Measurements from ENCODE around the gene SLC12A8.

SLC12A8 gene

GRCh38 chr3:125212509-125213363 is at the start of gene SLC12A8:
Gene SLC12A8, minus strand, starts transcription at chr3:125212748. Its CDS starts 1,399 bp downstream, at chr3:125211349.
- peak; percentile 63 for DNase-seq (ENCODE audit: low spot score)
- no peak for TF ChIP-seq CTCF (IDR thresholded peaks at IDR 0.05; ENCODE audit: extremely low read depth, missing control alignments)

- TF ChIP-seq CTCF (IDR thresholded peaks at IDR 0.05; ENCODE audit: extremely low read depth, missing control alignments), result no peak
- DNase-seq (ENCODE audit: low spot score), result no peak
These were observed 49.6 kb upstream of the SLC12A8 start for GRCh38 chr3:125262161-125262560.

- DNase-seq (ENCODE audit: low spot score), result no peak
- TF ChIP-seq CTCF (IDR thresholded peaks at IDR 0.05; ENCODE audit: extremely low read depth, missing control alignments), result no peak
These were observed 48.5 kb upstream of the SLC12A8 start for GRCh38 chr3:125261031-125261430.

- TF ChIP-seq CTCF (IDR thresholded peaks at IDR 0.05; ENCODE audit: extremely low read depth, missing control alignments), result no peak
- DNase-seq (ENCODE audit: low spot score), result no peak
These were observed 47.6 kb upstream of the SLC12A8 start for GRCh38 chr3:125260158-125260557.

- no peak for DNase-seq (ENCODE audit: low spot score)
- no peak for TF ChIP-seq CTCF (IDR thresholded peaks at IDR 0.05; ENCODE audit: extremely low read depth, missing control alignments)
These were observed 45.0 kb upstream of the SLC12A8 start for GRCh38 chr3:125257536-125257935.

GRCh38 chr3:125256675-125257074 is 44.1 kb upstream of the SLC12A8 start:
- no peak for TF ChIP-seq CTCF (IDR thresholded peaks at IDR 0.05; ENCODE audit: extremely low read depth, missing control alignments)
- no peak for DNase-seq (ENCODE audit: low spot score)

- no peak for TF ChIP-seq CTCF (IDR thresholded peaks at IDR 0.05; ENCODE audit: extremely low read depth, missing control alignments)
- no peak for DNase-seq (ENCODE audit: low spot score)
These were observed 38.4 kb upstream of the SLC12A8 start for GRCh38 chr3:125250973-125251372.

Data from GM20000 (cell line).